ENCODE results near the gene RPS6KL1. TPM values are rescaled to one million over a fixed set of nuclear protein-coding genes. Genes with fewer than 3 reads are reported as not detected.

Gene RPS6KL1
- polyA plus RNA-seq, 2 of the 4 experiments (the other 2 are of a cell fraction): 0.32 to 0.99 TPM

DNA sequence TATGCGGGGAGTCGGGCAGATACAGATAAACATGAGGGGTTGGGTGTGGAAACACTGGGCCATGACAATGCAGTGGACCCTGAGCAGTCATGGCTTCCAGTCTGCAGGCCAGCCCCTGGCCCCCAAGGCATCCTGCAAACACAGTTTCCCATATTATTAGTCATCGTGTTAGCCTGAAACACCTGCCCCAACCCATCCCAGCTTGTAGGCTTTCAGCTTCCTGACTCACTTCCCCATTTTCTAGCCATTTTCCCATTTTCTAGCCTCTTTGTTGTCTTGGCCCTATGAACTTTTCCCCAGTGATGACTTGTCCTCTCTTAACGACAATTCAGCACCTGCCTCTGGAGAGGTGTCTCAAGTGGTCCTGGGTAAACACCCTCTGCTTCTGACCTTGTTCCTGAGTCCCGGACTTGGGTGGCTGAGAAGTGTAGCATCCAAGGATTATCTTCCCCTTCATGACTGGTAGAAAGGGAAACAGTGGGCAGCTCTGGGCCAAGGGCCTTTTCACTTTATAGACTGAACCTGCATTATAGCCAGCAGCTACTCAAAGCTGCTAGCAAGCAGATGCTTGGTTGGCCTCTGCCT lies 36.6 kb upstream of the RPS6KL1 start:
- CTCF ChIA-PET: interaction anchor here (0.8 to 11.6 kb wide), 8 partner anchors 9 to 129 kb away, joined by 3 to 105 read pairs (median 4); no protein-coding TSS in a partner anchor
- POLR2A ChIA-PET: interaction anchor here (0.6 kb wide), 1 partner anchor 170 kb away, joined by 3 read pairs; no protein-coding TSS in a partner anchor
- Histone ChIP-seq H3K4me1 (peaks cover 4% of the 10 kb centered on the region; the same call in 1 of the 3 replicates), H3K27ac (no peak overlapping the region), H3K9me3 (no peaks in the 10 kb centered on the region), H3K4me2 (no peak overlapping the region), H3K4me3 (no peak overlapping the region)
- ATAC-seq (no peak), FAIRE-seq (no peak), DNase-seq (ENCODE audit: low read depth in 1 of 2, low spot score in 1 of 2) (no peak)
- no peak for TF ChIP-seq KDM1A (IDR thresholded peaks at IDR 0.05; ENCODE audit: low read depth)
- no peak for TF ChIP-seq HEYL (CRISPR knock-in tag; IDR thresholded peaks at IDR 0.05)
- TF ChIP-seq, protein P1, sequence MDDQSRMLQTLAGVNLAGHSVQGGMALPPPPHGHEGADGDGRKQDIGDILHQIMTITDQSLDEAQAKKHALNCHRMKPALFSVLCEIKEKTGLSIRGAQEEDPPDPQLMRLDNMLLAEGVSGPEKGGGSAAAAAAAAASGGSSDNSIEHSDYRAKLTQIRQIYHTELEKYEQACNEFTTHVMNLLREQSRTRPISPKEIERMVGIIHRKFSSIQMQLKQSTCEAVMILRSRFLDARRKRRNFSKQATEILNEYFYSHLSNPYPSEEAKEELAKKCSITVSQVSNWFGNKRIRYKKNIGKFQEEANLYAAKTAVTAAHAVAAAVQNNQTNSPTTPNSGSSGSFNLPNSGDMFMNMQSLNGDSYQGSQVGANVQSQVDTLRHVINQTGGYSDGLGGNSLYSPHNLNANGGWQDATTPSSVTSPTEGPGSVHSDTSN (IDR thresholded peaks at IDR 0.05): no peak
- no peak for TF ChIP-seq FOXS1 (CRISPR knock-in tag; IDR thresholded peaks at IDR 0.05)
- no peak for TF ChIP-seq HOXB5 (CRISPR knock-in tag; IDR thresholded peaks at IDR 0.05)
- no peak for TF ChIP-seq HMGXB4 (CRISPR knock-in tag; IDR thresholded peaks at IDR 0.05; ENCODE audit: borderline replicate concordance)
- TF ChIP-seq FOSB (CRISPR knock-in tag; IDR thresholded peaks at IDR 0.05): no peak
- no peak for TF ChIP-seq FOSL2 (IDR thresholded peaks at IDR 0.05)
- no peak for TF ChIP-seq FOSL2 (CRISPR knock-in tag; IDR thresholded peaks at IDR 0.05)
- no peak for TF ChIP-seq NPAS2 (CRISPR knock-in tag; IDR thresholded peaks at IDR 0.05; ENCODE audit: borderline replicate concordance)
- TF ChIP-seq RAD21 (conservative IDR thresholded peaks at IDR 0.05 in 1 of 2, IDR thresholded peaks at IDR 0.05 in 1 of 2): no peak
- TF ChIP-seq MYC (IDR thresholded peaks at IDR 0.05; ENCODE audit: borderline replicate concordance, low read length): no peak
- TF ChIP-seq HDAC2 (IDR thresholded peaks at IDR 0.05): no peak
- no peak for TF ChIP-seq E2F6 (IDR thresholded peaks at IDR 0.05; ENCODE audit: borderline replicate concordance, low read depth)
- TF ChIP-seq HOXB13 (CRISPR knock-in tag; IDR thresholded peaks at IDR 0.05; ENCODE audit: low read depth): no peak
- TF ChIP-seq, protein P2, sequence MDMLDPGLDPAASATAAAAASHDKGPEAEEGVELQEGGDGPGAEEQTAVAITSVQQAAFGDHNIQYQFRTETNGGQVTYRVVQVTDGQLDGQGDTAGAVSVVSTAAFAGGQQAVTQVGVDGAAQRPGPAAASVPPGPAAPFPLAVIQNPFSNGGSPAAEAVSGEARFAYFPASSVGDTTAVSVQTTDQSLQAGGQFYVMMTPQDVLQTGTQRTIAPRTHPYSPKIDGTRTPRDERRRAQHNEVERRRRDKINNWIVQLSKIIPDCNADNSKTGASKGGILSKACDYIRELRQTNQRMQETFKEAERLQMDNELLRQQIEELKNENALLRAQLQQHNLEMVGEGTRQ (IDR thresholded peaks at IDR 0.05): no peak
- 76% methylated on average over 5 of the region's 5 CpGs for WGBS (ENCODE audit: missing lambda C conversion rate)

DNA sequence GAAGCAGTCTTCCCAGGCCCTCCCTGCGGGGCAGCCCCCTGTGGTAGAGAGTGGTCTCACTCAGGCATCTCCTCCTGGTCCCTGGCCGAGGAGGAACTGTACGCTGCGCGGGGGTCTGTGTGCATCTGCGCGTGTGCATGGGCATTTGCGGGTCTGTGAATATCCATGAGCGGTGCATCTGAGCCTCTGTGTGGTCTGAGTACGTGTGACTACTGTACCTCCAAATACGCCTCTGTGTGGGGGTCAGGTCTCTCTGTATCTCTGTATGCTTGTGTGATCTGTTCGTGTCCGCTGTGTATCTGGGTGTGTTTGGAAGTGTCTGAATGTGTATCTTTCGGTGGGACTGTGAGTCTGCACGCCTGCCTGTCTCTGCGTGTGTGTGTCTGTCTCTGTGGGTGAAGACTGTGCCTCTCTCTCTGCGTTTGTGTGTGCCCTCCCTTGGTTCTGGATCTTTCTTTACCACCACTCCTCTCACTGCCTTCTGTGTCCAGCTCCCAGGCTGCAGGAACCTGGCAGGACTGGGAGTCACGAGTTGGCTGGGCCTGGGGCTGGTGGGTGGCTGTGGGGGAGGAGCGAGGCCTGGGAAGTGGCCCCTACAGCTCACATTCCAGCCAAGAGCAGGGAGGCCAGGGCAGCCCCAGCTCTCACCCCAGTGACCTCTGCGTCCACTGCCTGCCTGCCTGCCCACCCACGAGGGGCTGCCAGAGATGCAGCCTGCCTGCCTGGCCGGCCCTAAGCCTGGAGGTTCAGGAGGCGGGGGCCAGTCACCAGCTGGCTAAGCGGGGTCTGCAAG lies 33.4 kb upstream of the RPS6KL1 start:
- FAIRE-seq: no peak
- peaks cover 4% of the 10 kb centered on the region; the same call in 1 of the 3 replicates for H3K4me1 ChIP-seq
- no peak for DNase-seq (ENCODE audit: low read depth in 1 of 2, low spot score in 1 of 2)
- no peaks in the 10 kb centered on the region for H3K9me3 ChIP-seq
- ChIA-PET POLR2A (no interaction called here), CTCF (interaction anchor here (0.7 to 11.6 kb wide), 4 partner anchors 10 to 142 kb away, joined by 3 to 105 read pairs (median 4); no protein-coding TSS in a partner anchor)
- H3K4me3 ChIP-seq: no peak overlapping the region
- 85% methylated on average over 19 of the region's 24 CpGs for WGBS (ENCODE audit: missing lambda C conversion rate)
- no peak overlapping the region; the same call in 2 of the 3 replicates for H3K4me2 ChIP-seq
- H3K27ac ChIP-seq: no peak overlapping the region
- no peak for ATAC-seq
- TF ChIP-seq TP53 (CRISPR knock-in tag; IDR thresholded peaks at IDR 0.05): no peak
- no peak for TF ChIP-seq BHLHE40 (IDR thresholded peaks at IDR 0.05; ENCODE audit: low read depth, low read length)
- no peak for TF ChIP-seq JUNB (IDR thresholded peaks at IDR 0.05)
- TF ChIP-seq, protein P1 (IDR thresholded peaks at IDR 0.05): no peak
- no peak for TF ChIP-seq NR3C1 (IDR thresholded peaks at IDR 0.05)
- TF ChIP-seq PHF8 (IDR thresholded peaks at IDR 0.05; ENCODE audit: borderline replicate concordance, low read depth): no peak
- no peak for TF ChIP-seq NPAS2 (CRISPR knock-in tag; IDR thresholded peaks at IDR 0.05; ENCODE audit: borderline replicate concordance)
- no peak for TF ChIP-seq EP300 (IDR thresholded peaks at IDR 0.05)
- no peak for TF ChIP-seq RARB (CRISPR knock-in tag; IDR thresholded peaks at IDR 0.05)
- TF ChIP-seq RFX5 (IDR thresholded peaks at IDR 0.05): no peak
- TF ChIP-seq, protein P3, sequence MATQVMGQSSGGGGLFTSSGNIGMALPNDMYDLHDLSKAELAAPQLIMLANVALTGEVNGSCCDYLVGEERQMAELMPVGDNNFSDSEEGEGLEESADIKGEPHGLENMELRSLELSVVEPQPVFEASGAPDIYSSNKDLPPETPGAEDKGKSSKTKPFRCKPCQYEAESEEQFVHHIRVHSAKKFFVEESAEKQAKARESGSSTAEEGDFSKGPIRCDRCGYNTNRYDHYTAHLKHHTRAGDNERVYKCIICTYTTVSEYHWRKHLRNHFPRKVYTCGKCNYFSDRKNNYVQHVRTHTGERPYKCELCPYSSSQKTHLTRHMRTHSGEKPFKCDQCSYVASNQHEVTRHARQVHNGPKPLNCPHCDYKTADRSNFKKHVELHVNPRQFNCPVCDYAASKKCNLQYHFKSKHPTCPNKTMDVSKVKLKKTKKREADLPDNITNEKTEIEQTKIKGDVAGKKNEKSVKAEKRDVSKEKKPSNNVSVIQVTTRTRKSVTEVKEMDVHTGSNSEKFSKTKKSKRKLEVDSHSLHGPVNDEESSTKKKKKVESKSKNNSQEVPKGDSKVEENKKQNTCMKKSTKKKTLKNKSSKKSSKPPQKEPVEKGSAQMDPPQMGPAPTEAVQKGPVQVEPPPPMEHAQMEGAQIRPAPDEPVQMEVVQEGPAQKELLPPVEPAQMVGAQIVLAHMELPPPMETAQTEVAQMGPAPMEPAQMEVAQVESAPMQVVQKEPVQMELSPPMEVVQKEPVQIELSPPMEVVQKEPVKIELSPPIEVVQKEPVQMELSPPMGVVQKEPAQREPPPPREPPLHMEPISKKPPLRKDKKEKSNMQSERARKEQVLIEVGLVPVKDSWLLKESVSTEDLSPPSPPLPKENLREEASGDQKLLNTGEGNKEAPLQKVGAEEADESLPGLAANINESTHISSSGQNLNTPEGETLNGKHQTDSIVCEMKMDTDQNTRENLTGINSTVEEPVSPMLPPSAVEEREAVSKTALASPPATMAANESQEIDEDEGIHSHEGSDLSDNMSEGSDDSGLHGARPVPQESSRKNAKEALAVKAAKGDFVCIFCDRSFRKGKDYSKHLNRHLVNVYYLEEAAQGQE (IDR thresholded peaks at IDR 0.05): no peak
- no peak for TF ChIP-seq POLR2AphosphoS2 (conservative IDR thresholded peaks at IDR 0.05; ENCODE audit: low read length)
- TF ChIP-seq ZC3H11A (IDR thresholded peaks at IDR 0.05): no peak

Data from A549 (cell line).